ENCODE measurements around the gene FNDC11. TPM values are rescaled to one million over a fixed set of nuclear protein-coding genes. Genes with fewer than 3 reads are reported as not detected.
A peak's percentile ranks its signal among the peaks of the same experiment; 100 is the strongest.

FNDC11 gene
- total RNA-seq, 2 donors from 2014 or later, result 0.42 TPM; not detected in 1

DNA sequence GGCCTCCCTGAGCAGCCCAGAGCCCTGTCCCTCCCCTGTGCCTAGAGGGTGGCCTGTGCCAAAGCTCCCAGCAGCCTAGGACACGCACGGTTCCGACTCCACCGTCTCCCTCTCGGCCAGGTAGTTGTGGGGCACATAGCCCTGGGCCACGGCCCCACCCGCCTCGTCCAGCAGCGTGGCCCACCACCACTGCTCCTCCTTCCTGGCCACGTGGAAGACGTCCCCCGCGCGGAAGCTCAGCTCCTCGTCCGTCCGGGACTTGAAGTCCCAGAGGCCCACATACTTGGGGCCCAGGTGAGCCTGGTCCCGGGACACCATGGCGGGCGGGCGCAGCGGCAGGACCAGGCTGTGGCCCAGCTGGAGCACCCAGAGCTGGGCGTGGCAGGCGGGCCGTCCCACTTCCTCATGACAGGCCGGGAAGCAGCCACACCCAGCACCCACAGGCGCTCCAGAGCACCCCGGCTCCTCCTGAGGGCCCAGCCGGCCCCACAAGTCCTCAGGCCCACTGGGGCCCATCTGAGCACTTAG, 16.9 kb upstream of the FNDC11 start, which contains the start of gene PTK6:
PTK6 (minus strand) TSS at position 380 of the 528 bp plus-strand sequence; CDS start at position 318, 62 bp downstream.
- intact Hi-C loops (cut with DNase I, micrococcal nuclease), result loop anchor here (5.0 to 10.0 kb wide), 2 partner anchors 435 to 438 kb away; partner anchors contain the start of gene SAMD10 (in 1 of the 2)
- DNase-seq, result peak; percentile 89 to 90

DNA sequence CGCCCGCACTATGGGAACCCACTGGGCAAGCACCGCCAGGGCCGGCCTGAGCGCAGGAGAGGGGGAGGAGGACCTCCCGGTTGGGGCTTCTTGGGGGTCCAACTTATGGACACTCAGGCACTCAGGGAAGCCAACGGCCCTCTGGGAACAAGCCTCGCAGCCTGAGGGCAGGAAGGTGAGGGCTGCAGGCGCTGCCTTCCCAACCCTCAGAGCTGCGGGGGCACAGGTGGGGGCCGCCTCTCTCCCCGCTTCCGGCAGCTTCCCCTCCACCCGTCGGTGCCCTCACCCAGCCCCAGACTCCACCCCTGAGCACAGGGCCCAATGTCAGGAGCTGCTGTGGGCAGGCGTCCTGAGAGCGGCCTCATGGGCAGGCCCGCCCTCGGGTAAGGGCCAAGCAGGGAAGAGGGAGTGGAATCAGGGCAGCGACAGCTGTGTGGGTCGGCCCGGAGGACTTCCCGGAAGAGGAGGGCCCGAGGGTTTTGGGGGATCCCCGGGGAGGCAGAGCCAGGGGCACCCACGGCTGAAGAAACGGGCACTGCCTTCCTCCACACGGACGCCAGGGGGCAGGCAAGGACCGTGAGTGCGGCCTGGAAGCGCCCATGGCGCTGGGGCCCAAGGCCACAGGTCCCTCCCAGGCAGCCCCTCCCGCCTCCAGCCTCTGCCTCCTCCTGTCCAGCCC, 16.3 kb upstream of the FNDC11 start:
- DNase-seq, result peak; percentile 94 to 98
- peak; percentile 59 for ATAC-seq
- intact Hi-C loops (cut with DNase I, micrococcal nuclease), result loop anchor here (5.0 to 10.0 kb wide), 2 partner anchors 435 to 437 kb away; partner anchors contain the start of gene SAMD10 (in 1 of the 2)

More for the DNA sequence above, 16.9 kb upstream of the FNDC11 start, which contains the start of gene PTK6:
- ATAC-seq, result peak; percentile 49

GRCh38 chr20:63538204-63539091, 15.5 kb upstream of the FNDC11 start:
- intact Hi-C loops (cut with DNase I, micrococcal nuclease), result loop anchor here (5.0 to 10.0 kb wide), 2 partner anchors 434 to 436 kb away; partner anchors contain the start of gene SAMD10 (in 1 of the 2)
- DNase-seq (peak; percentile 92 to 95), ATAC-seq (peak; percentile 37)

DNA sequence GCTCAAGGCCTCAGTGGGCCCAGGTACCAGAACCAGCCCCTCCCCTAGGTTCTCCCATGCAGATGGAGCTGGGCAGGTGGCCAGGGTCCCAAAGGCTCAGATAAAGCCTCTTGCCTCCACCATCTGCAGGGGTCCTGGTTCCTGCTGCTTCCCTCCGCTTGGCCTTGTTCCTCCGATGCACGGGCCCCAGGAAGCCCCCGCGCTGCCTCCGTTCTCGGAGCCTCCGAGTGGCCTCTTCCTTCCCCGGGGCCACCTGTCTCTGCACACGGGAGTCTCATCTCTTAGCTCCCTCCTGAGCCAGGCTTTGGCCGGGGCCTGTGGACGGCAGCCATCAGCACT, 14.9 kb upstream of the FNDC11 start:
- intact Hi-C loops (cut with DNase I, micrococcal nuclease), result loop anchor here (5.0 to 10.0 kb wide), 2 partner anchors 433 to 436 kb away; partner anchors contain the start of gene SAMD10 (in 1 of the 2)

DNA sequence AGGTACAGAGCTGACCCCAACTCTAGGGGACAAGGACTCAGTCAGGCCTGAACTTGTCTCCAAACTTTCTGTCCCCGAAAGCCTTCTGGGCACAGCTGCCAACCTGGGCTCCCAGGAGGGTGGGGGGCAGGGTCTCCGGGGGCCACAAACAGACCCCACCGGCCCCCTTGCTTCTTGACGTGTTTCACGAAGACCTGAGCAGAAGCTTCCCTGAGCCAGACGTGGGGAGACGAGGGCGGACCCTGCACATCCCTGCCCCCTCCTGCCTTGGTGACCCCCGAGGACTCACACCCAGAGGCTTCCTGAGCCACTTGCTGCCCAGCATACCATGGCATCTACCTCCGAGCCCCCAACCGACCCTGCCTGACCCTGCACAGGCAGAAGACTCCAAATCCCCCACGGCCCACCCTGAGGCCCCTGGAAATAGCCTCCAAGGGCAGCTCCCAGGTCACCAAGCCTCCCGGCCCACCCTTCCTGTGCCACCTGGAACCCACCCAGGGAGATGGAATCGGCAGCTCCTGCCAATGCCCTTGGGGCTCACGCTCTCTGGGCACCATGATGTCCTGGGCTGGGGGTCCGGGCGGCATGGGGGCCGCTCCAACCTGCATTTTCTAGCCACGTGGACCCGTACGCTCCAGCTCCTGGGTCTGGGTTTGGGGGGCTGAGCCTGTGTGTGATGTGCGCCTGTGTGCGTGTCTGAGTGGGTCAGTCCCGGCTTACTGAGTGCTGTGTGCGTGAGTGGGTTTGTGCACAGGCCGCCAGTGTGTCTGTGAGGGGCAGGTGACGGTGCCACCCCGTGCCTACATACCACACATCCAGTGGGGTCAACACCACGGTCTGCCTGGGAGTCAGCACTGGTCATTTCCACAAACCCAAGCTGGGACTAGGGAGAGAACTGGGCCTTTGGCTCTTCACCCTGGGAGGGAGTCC, 14.3 kb upstream of the FNDC11 start:
- intact Hi-C loops (cut with DNase I, micrococcal nuclease), result loop anchor here (5.0 to 10.0 kb wide), 2 partner anchors 433 to 435 kb away; partner anchors contain the start of gene SAMD10 (in 1 of the 2)
- ATAC-seq, result no peak
- no peak for DNase-seq

More for the DNA sequence above, 14.9 kb upstream of the FNDC11 start:
- ATAC-seq (no peak), DNase-seq (no peak)

DNA sequence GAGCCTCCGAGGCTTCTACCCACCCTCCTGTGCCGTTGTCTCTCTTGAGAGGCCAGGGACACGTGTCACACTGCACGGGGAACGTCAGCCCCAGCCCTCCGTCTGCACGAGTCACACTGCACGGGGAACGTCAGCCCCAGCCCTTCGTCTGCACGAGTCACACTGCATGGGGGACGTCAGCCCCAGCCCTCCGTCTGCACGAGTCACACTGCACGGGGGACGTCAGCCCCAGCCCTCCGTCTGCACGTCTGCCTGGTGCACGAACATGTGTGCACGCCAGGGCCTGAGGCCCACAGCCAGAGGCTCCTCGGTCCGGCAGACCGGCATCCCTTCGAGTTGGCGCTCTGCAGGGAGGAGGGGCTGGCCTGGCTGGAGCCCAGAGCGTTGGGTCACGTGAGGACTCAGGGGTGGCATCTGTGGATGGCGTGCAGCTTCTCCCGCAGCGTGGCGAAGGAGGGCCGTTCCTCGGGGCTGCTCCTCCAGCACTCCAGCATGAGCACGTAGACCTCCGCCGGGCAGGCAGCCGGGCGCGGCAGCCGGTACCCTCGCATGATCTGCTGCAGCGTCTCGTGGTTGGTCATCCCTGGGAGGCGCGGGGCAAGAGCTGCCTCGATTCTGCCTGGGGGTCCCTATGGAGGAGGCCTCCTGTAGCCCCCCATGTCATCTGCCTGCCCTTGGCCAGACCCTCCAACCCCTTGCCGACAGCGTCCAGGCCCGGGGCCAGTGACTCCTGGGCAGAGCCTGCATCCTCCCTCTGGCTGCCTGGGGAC, 13.4 kb upstream of the FNDC11 start:
- no peak for ATAC-seq
- DNase-seq, result peak in 1 of 2 donors; percentile 26
- intact Hi-C loops (cut with DNase I, micrococcal nuclease), result no loop called here

GRCh38 chr20:63541371-63541770, 12.6 kb upstream of the FNDC11 start:
- ATAC-seq, result no peak
- intact Hi-C loops (cut with DNase I, micrococcal nuclease), result no loop called here
- peak in 1 of 2 donors; percentile 22 for DNase-seq

DNA sequence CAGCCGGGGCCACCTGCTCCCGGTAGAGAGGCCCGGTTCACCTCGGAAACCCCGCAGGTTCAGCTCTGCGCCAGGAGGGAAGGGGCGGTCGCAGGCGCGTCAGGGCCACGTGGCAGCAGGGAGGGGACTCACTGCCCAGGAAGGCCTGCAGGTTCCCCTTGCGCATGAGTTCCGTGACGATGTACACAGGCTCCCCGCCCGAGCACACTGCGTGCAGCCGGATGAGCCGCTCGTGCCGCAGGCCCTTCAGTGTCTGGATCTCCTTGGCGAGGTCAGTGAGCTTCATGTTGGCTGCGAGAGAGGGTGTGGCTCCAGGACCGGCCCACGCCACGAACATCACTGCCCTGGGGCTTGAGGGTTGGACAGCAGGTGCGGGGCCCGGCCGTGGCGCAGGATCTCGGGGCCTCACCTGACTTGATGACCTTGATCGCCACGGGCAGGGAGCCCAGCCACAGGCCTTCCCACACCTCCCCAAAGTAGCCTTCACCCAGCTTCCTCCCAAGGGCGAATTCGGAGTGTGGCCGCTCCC, 11.9 kb upstream of the FNDC11 start:
- intact Hi-C loops (cut with DNase I, micrococcal nuclease), result no loop called here
- DNase-seq, result peak; percentile 85 to 86
- peak; percentile 36 for ATAC-seq

- intact Hi-C loops (cut with DNase I, micrococcal nuclease), result no loop called here
- DNase-seq (peak in 1 of 2 donors; percentile 26), ATAC-seq (no peak)
Observed at GRCh38 chr20:63542696-63543095, 11.3 kb upstream of the FNDC11 start.

DNA sequence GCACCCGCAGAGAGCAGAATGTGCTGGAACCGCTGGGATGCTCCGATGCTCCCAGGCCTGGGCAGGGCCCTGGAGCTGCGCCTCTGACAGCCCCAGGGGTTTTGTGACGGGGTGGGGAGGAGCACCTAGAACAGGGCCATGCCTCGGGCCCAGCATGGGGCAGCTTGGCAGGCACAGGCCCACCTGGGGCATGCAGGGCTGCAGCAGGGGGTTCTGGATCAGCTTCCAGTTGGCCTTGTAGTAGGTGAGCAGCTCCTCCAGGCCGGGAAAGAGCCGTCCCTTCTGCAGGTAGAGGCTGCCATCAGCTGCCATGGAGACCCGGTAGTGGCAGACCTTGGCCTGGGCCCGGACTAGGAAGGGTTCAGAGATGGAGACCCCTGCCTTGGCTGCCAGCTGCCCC, 10.8 kb upstream of the FNDC11 start:
- intact Hi-C loops (cut with DNase I, micrococcal nuclease), result no loop called here

DNA sequence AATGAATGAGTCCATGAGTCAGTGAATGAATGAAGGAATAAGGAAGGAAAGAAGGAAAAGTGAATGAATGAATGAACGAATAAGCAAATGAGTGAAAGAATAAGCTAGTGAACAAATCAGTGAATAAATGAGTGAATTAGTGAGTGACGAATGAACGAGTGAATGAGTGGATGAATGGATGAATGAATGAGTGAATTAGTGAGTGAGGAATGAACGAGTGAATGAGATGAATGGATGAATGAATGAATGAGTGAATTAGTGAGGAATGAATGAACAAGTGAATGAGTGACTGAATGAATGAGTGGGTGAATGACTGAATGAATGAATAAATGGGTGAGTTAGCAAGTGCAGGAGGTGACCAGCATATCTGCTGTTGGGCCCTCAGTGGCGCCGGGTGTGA, 10.2 kb upstream of the FNDC11 start:
- intact Hi-C loops (cut with DNase I, micrococcal nuclease), result no loop called here
- no peak for ATAC-seq
- no peak for DNase-seq

More for the DNA sequence above, 10.8 kb upstream of the FNDC11 start:
- ATAC-seq, result no peak
- peak in 1 of 2 donors; percentile 11 for DNase-seq

DNA sequence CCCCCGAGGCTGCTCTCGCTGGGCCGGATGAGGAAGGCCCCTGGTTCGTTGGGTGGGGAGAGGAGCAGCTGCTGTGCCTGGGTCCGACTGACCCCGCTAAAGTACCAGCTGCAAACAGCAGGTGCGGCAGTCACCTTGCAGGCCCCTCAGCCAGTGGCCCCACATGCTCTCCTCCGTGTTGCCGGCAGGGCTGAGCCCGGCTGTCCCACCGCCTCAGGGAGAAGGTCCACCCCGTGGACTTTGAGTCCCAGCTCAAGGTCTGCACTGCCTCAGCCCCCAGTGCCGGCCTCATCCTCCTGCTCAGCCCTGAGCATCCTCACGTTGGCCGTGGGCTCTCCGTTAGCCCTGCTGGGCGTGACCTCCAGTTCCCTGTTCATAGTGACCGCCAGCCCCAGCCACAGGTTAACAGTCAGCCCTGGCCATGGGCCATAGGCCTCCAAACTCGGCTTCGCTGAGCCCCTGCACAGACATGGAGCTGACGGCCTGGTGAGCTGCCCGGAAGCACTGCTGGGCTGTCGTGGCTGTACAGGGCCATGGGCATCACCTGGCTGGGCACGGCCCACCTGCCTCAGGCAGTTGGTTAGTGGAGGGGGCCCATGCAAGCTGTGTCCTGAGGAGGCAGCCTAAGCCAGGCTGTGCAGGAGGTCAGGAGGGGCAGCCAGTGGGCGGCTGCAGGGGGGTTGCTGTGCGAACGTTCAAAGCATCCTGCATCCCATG, 9.6 kb upstream of the FNDC11 start:
- DNase-seq, result peak in 1 of 2 donors; percentile 38
- intact Hi-C loops (cut with DNase I, micrococcal nuclease), result no loop called here
- peak; percentile 14 for ATAC-seq

GRCh38 chr20:63544958-63545516, 8.9 kb upstream of the FNDC11 start:
- peak; percentile 80 to 94 for DNase-seq
- intact Hi-C loops (cut with DNase I, micrococcal nuclease), result no loop called here
- peak; percentile 76 for ATAC-seq

DNA sequence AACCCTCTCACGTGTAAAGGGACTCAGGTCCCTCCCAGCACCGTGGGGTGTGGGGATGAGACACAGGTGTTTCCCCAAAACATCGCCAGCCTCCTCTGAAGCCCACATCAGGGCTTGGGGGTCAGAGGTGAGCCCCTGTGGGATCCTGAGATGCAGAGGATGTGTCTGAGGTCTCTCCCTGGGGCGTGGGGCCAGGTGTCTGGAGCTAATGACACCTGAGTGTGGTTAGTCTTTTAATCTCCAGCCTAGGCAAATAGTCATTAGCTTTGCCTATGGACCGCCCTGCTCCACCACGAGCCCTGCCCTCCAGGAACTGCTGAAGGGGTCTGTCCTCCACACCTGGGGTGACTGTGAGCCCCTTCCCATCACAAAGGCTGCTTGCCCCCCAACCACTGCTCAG, 8.1 kb upstream of the FNDC11 start:
- intact Hi-C loops (cut with DNase I, micrococcal nuclease), result no loop called here
- DNase-seq (peak in 1 of 2 donors; percentile 63), ATAC-seq (peak; percentile 31)

- intact Hi-C loops (cut with DNase I, micrococcal nuclease), result no loop called here
- ATAC-seq (no peak), DNase-seq (peak in 1 of 2 donors; percentile 45)
Observed at GRCh38 chr20:63546256-63546955, 7.6 kb upstream of the FNDC11 start.

Measured in left colon (tissue), 2 donors.